K562 (cell line): ENCODE results near the gene WDR70. TPM values are rescaled to one million over a fixed set of nuclear protein-coding genes. Genes with fewer than 3 reads are reported as not detected.

Source experiments
- C11orf30 ChIP-seq: fragments of 450-650 bp; IDR thresholded peaks from 2 replicates; pipeline ENCODE4 v1.6.1; 2016; ENCODE audit warnings: low read depth, mild to moderate bottlenecking
- CREM ChIP-seq: IDR thresholded peaks from 2 replicates; pipeline ENCODE4 v1.6.1; 2014; ENCODE audit warnings: antibody characterized with exemption, low read depth
- CTBP1 ChIP-seq: fragments of 450-650 bp; IDR thresholded peaks from 2 replicates; pipeline ENCODE4 v1.6.1; 2016; ENCODE audit warnings: borderline replicate concordance
- CXXC5 ChIP-seq: fragments of 250-450 bp; sonication (Bioruptor Pico); IDR thresholded peaks from 2 replicates; pipeline ENCODE4 v1.8.0; 2022; ENCODE audit warnings: inconsistent platforms, mild to moderate bottlenecking, moderate library complexity
- KDM4B ChIP-seq, 2 experiments: fragments of 450-650 bp in 1 of 2; sonication (generic) in 1 of 2; IDR thresholded peaks; 2 replicates each; pipeline ENCODE4 v1.6.1; 2016 to 2017; ENCODE audit warnings: borderline replicate concordance in 2 of 2, antibody characterized with exemption in 1 of 2, low read depth in 1 of 2, mild to moderate bottlenecking in 1 of 2
- NKRF ChIP-seq: fragments of 450-650 bp; IDR thresholded peaks from 2 replicates; pipeline ENCODE4 v1.6.1; 2016; ENCODE audit warnings: borderline replicate concordance
- NONO ChIP-seq, 2 experiments: fragments of 200-400 bp in 1 of 2; fragments of 450-650 bp in 1 of 2; formaldehyde crosslinking in 1 of 2; IDR thresholded peaks; 2 replicates each; pipeline ENCODE4 v1.6.1; 2017; ENCODE audit warnings: low read depth in 2 of 2, mild to moderate bottlenecking in 2 of 2, moderate library complexity in 2 of 2, low read length in 1 of 2
- NRF1 ChIP-seq, 2 experiments: fragments of 450-650 bp; IDR thresholded peaks in 1 of 2; conservative IDR thresholded peaks in 1 of 2; 2 replicates each; pipeline ENCODE4 v1.6.1; 2014; ENCODE audit warnings: mild to moderate bottlenecking in 2 of 2
- PML ChIP-seq: IDR thresholded peaks from 2 replicates; pipeline ENCODE4 v1.6.1; 2012; ENCODE audit warnings: low read length, inconsistent platforms
- POLR2A ChIP-seq: fragments of 450-650 bp; conservative IDR thresholded peaks from 2 replicates; pipeline ENCODE4 v1.6.1; 2016
- POLR2AphosphoS5 ChIP-seq: IDR thresholded peaks from 2 replicates; pipeline ENCODE4 v1.6.1; 2011; ENCODE audit warnings: mild to moderate bottlenecking, low read depth, low read length, moderate library complexity; ENCODE audit not compliant: control insufficient read depth, insufficient read depth
- RB1 ChIP-seq: fragments of 450-650 bp; IDR thresholded peaks from 2 replicates; pipeline ENCODE4 v1.6.1; 2017; ENCODE audit warnings: low read depth, mild to moderate bottlenecking
- RCOR1 ChIP-seq, 2 experiments: IDR thresholded peaks; 2 replicates each; pipeline ENCODE4 v1.6.1; 2012; ENCODE audit warnings: low read depth in 2 of 2, low read length in 2 of 2, borderline replicate concordance in 1 of 2, improper control_type of control experiment in 1 of 2
- SIX5 ChIP-seq, 2 experiments: IDR thresholded peaks; 2 replicates each; pipeline ENCODE4 v1.6.1; 2011; ENCODE audit warnings: low read length in 2 of 2, borderline replicate concordance in 1 of 2, low read depth in 1 of 2, mild to moderate bottlenecking in 1 of 2, moderate library complexity in 1 of 2; ENCODE audit not compliant: insufficient read depth in 1 of 2
- SMAD4 ChIP-seq: fragments of 250-450 bp; sonication (Bioruptor Pico); conservative IDR thresholded peaks from 2 replicates; pipeline ENCODE4 v1.8.0; 2021; ENCODE audit warnings: inconsistent platforms, mild to moderate bottlenecking, moderate library complexity
- XRCC5 ChIP-seq: fragments of 200-400 bp; formaldehyde crosslinking; IDR thresholded peaks from 2 replicates; pipeline ENCODE4 v1.6.1; 2017; ENCODE audit warnings: low read depth, mild to moderate bottlenecking, low read length
- ZBED1 ChIP-seq: IDR thresholded peaks from 2 replicates; pipeline ENCODE4 v1.6.1; 2014
- ZBTB33 ChIP-seq: sonication (generic); formaldehyde crosslinking; IDR thresholded peaks from 2 replicates; pipeline ENCODE4 v1.8.1; 2023; ENCODE audit warnings: mild to moderate bottlenecking, missing genetic modification reagents
- ZNF583 ChIP-seq: fragments of 250-450 bp; sonication (Bioruptor Pico); IDR thresholded peaks from 2 replicates; pipeline ENCODE4 v1.4.0; 2020
- ZZZ3 ChIP-seq: fragments of 450-650 bp; IDR thresholded peaks from 2 replicates; pipeline ENCODE4 v1.6.1; 2016; ENCODE audit warnings: antibody characterized with exemption, mild to moderate bottlenecking, moderate library complexity
- polyA plus RNA-seq, 8 experiments: library from polyadenylated mRNA; depleted of rRNA in 4 of 8; stranded (reverse) in 5 of 8; unstranded in 3 of 8; fragments of >200 nt; fragmentation: Nextera tagmentation in 2 of 8; fragmentation: Illumina TruSeq in 1 of 8; extraction: Ambion mirVana in 2 of 8; extraction: Trizol in 1 of 8; gene quantifications; 2 replicates each; pipeline versions ENCODE4 v1.2.1 to v1.2.3, GENCODE V29; 2011 to 2014; ENCODE audit warnings: inconsistent platforms in 1 of 8, missing spikeins in 1 of 8
- total RNA-seq, 7 experiments: library from RNA; depleted of rRNA in 6 of 7; stranded (reverse); fragments of >200 nt in 6 of 7; fragmentation: Illumina TruSeq in 2 of 7; extraction: Trizol in 2 of 7; gene quantifications; 2 replicates each; pipeline versions ENCODE4 v1.2.1 to v1.2.3, GENCODE V29; 2011 to 2021; ENCODE audit warnings: low replicate concordance in 1 of 7
- TF ChIP-seq, protein P1 (sequence below), 2 experiments: fragments of 150-350 bp in 1 of 2; IDR thresholded peaks; 2 replicates each; pipeline ENCODE4 v1.6.1; 2012 to 2016; ENCODE audit warnings: low read depth in 2 of 2, low read length in 2 of 2, mild to moderate bottlenecking in 1 of 2, moderate library complexity in 1 of 2

The WDR70 gene
- total and polyA plus RNA-seq, 9 of the 15 experiments (the other 6 are each of a cell fraction or from before 2014, with no cell fraction given), result 16.8 to 46.6 (median 38.8) TPM

GRCh38 chr5:37379100-37379628, at the start of gene WDR70 (continued):
- TF ChIP-seq PML, result peak; percentile 44; the same call in 1 of the 2 replicates
- TF ChIP-seq ZBTB33, result 0 out of 2 replicates have a peak, but pooled peaks have one; percentile 31
- TF ChIP-seq NONO (IDR thresholded peaks at IDR 0.05; ENCODE audit: low read depth in 2 of 2, low read length in 1 of 2), result peak; percentile 23 to 55; a peak in 2 of 4 replicates
- TF ChIP-seq RB1, result peak; percentile 88
- TF ChIP-seq ZZZ3, result peak; percentile 28; the same call in 1 of the 2 replicates
- peak; percentile 87 for TF ChIP-seq POLR2A
- peak; percentile 78; the same call in 1 of the 2 replicates for TF ChIP-seq POLR2AphosphoS5
- TF ChIP-seq, protein P1, sequence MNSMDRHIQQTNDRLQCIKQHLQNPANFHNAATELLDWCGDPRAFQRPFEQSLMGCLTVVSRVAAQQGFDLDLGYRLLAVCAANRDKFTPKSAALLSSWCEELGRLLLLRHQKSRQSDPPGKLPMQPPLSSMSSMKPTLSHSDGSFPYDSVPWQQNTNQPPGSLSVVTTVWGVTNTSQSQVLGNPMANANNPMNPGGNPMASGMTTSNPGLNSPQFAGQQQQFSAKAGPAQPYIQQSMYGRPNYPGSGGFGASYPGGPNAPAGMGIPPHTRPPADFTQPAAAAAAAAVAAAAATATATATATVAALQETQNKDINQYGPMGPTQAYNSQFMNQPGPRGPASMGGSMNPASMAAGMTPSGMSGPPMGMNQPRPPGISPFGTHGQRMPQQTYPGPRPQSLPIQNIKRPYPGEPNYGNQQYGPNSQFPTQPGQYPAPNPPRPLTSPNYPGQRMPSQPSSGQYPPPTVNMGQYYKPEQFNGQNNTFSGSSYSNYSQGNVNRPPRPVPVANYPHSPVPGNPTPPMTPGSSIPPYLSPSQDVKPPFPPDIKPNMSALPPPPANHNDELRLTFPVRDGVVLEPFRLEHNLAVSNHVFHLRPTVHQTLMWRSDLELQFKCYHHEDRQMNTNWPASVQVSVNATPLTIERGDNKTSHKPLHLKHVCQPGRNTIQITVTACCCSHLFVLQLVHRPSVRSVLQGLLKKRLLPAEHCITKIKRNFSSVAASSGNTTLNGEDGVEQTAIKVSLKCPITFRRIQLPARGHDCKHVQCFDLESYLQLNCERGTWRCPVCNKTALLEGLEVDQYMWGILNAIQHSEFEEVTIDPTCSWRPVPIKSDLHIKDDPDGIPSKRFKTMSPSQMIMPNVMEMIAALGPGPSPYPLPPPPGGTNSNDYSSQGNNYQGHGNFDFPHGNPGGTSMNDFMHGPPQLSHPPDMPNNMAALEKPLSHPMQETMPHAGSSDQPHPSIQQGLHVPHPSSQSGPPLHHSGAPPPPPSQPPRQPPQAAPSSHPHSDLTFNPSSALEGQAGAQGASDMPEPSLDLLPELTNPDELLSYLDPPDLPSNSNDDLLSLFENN (IDR thresholded peaks at IDR 0.05; ENCODE audit: low read depth in 2 of 2, low read length in 2 of 2), result 0 out of 4 replicates have a peak, but pooled peaks of 1 of the 2 experiments have one; percentile 17
- peak; percentile 52; the same call in 1 of the 2 replicates for TF ChIP-seq SMAD4 (CRISPR knock-in tag)
- peak in 1 of 2 experiments; percentile 83; a peak in 1 of 4 replicates for TF ChIP-seq KDM4B (IDR thresholded peaks at IDR 0.05; ENCODE audit: borderline replicate concordance in 2 of 2, low read depth in 1 of 2)
- peak; percentile 66; the same call in 1 of the 2 replicates for TF ChIP-seq NKRF
- peak; percentile 83 for TF ChIP-seq CREM
- TF ChIP-seq SIX5 (IDR thresholded peaks at IDR 0.05; ENCODE audit: borderline replicate concordance in 1 of 2, insufficient read depth in 1 of 2, low read depth in 1 of 2, low read length in 2 of 2), result peak in 1 of 2 experiments; percentile 38; a peak in 2 of 4 replicates
- TF ChIP-seq ZBED1, result 0 out of 2 replicates have a peak, but pooled peaks have one; percentile 36
- 0 out of 2 replicates have a peak, but pooled peaks have one; percentile 41 for TF ChIP-seq ZNF583
- TF ChIP-seq RCOR1 (IDR thresholded peaks at IDR 0.05; ENCODE audit: borderline replicate concordance in 1 of 2, low read depth in 2 of 2, low read length in 2 of 2), result peak in 1 of 2 experiments; percentile 52; a peak in 1 of 4 replicates
- peak; percentile 98 for TF ChIP-seq CXXC5 (CRISPR knock-in tag)
- peak; percentile 71 to 73 for TF ChIP-seq NRF1 (conservative IDR thresholded peaks at IDR 0.05 in 1 of 2, IDR thresholded peaks at IDR 0.05 in 1 of 2)
- TF ChIP-seq CTBP1, result peak; percentile 47; the same call in 1 of the 2 replicates
- peak; percentile 94 for TF ChIP-seq XRCC5
- TF ChIP-seq C11orf30, result peak; percentile 93
